ENCODE results near the gene CCDC15.
"Not testable (repeated sequence)": the region's sequence is repeated elsewhere in the genome, so short reads cannot be mapped to it uniquely, and the experiment has no call there.

CCDC15 gene

DNA sequence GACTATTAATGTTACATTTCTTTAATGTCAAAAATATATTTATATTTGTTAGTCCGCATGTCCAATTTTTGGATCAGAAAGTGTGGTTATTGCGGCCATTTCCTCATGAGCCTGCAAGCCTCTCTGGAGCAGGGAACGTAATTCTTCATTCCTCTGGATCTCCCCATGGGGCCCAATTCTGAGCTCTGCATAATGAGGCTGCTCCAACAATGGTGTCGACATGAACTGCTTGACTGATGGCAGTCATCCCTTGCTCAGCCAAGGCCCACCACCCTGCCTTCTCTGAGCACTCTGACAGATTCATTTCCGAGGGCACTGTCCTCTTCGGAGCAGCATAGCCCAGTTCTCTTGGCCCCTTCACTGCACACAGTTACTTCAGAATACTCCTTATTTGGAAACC, 15.0 kb upstream of the CCDC15 start:
- DNase-seq (ENCODE audit: low spot score) (no peak), FAIRE-seq (no peak)

DNA sequence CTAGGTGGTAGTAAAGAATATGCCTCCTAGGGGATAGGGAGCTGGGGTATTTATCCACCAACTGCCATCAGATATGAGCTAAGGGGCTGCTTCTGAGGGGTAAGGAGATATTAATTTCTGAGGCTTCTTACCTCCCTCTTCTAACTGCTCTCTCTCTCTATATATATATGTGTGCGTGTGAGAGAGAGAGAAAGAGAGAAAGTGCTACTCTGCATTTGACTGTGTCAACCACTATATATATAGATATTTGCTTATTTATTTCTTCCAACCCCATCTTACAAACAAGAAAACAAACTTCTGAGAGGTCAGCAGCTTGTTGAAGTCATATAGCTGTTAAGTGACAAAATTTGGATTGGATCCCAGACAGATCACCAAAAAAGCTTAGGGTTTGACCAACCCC, 12.3 kb upstream of the CCDC15 start:
- DNase-seq (ENCODE audit: low spot score) = no peak

DNA sequence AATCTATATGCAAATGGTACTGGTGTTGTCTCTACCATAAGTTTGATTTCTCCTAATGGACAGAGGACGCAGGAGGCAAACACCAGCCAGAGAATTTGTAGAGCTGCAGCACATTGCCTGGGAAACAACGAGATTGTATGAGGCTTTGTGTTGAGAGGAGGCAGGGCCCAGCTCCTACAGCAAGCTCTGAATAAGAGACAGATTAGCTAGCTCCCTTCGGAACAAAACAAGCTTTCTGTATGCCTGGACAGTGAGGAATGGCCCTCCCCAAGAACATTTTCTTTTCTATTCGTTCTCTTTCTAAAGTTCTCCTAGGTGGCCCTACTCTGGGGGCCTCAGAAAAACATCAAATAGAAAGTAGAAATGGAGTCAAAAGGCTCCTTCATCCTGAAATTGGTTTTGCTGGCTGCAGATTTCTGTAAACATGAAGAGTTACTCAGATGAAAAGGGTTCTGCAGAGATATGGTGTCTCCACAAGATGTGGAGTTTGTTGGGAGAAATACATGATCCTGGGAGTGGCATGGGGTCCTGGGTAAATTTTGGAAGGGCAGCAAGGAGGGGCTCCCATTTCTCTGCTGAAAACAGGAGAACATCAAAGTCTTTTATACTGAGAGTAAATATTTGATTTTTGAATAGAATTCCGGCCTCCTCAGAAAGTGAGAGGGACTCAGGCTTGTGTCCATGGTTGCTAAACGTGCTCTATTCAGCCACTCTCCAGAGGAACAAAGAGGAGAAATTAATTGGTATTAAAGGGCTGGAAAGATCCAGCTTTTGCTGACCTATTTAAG, 11.3 kb upstream of the CCDC15 start:
- DNase-seq (ENCODE audit: low spot score) = no peak
- FAIRE-seq = no peak

More for the DNA sequence above, 12.3 kb upstream of the CCDC15 start:
- FAIRE-seq = no peak

DNA sequence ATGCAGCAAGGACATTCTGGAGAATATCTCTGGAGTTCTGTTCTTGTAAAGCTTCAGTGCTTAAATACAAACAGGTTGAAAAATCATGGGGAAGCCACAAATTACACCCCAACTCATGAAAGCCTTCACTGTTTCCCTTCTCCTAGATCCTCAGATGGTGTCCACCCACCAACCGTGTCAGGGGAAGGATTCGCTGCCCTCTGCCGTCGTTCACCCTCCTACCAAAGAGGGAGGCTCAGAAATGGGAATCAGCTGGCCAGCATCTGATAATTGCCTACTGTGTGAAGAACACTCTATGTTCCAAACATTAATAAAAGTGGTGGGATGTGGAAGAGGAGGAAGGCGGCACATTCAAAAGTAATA, 10.8 kb upstream of the CCDC15 start:
- FAIRE-seq (no peak), DNase-seq (ENCODE audit: low spot score) (no peak)

DNA sequence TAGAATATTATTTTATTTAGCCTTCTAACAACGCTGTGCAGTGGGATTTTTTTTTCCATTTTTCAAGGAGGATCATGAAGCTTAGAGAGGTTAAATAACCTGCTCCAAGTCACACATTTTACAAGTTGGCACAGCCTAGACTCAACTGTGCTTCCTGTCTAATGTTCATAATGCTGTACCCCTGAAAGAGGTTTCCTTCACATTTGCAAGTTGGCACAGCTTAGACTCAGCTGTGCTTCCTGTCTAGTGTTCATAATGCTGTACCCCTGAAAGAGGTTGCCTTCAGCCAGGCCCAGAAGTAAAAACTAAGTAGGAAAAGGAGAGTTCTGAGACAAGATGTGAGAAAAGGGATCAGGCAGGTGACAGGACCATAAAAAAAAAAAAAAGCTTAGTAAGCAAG, 10.3 kb upstream of the CCDC15 start:
- no peak for FAIRE-seq
- no peak for DNase-seq (ENCODE audit: low spot score)

DNA sequence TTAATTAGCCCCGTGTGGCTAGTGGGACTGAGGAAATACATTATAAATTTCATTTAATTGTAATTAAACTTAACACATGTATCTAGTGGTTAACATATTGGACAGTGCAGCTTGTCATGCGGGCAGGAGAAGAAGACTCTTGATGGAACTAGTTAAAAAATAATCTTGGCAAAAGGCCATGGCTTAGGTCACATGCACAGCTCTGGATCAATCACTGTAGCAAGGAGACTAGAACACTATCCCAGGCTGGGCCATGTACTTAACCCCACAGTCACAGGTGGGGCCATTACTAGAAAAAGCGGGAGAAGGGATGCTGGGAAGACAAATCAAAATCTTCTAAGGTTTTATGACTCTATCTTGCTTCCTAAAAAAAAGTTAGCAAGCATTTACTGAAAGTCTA, 9.4 kb upstream of the CCDC15 start:
- DNase-seq (ENCODE audit: low spot score) (no peak), FAIRE-seq (no peak)

DNA sequence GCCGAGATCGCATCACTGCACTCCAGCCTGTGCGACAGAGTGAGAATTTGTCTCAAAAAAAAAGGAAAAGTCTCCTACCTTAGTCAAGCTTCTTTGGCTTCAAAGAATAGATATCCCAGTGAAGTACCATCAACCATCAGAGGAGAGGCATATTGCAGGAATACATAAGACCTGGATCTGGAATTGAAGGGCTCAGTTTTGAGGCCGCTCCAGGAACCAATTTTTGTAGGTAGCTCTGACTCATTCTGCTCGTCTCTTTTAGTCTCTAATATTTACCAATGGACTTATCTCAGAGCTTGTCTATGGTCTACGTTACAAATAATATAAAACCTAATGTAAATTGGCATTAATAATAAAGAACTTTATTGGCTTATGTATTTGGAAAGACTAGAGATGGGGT, 8.2 kb upstream of the CCDC15 start:
- no peak for FAIRE-seq
- no peak for DNase-seq (ENCODE audit: low spot score)

DNA sequence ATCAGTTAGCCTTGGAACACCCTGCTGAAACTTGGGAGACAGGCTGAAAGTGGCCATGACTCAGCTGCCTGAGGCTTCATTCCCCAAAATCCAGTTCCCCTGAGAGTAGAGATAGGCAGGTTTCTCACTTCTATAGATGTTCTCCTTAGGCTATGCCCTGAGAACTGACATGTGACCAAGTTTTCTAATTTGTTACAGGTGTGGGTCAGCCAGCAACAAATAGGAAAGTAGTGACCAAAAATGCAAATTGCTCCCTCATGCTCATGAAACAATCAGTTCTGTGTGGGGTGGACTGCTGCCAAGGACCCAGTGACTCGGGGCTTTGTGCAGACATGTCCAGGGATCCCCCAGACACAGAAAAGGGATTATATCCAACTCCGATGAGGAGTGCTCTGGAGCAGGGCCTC, 7.3 kb upstream of the CCDC15 start:
- FAIRE-seq (no peak), DNase-seq (ENCODE audit: low spot score) (no peak)

DNA sequence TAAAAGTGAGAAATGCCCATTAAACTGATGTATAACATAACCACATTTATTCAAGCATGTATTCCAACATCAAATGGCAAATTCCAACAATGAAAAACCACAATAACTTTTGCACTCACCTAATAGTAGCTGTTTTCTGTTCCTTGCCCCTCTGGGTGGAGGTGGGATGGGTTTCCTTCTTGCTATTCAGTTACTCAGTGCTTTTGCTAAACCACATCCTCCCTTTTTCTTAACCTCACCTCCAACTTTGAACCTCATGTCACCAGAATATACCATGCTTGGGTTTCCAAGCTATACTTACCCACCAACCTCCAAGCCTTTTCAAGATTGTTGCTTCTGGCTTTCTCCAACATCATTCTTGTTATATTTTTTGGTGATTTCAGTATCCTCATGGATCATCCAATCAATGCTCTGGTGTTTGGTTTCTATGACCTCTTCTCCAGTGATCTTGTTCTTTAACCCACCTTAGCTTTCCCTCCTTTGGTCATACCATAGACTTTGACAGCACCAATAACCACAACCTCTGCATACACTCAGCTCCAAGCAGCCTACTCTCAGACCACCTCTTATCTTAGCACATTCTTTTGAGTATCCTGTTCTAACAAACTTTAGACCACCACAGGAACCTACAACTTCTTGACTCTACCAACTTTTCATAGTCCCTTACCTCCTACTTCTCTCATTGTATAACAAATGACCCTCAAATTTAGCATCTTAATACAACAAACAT, 3.2 kb upstream of the CCDC15 start:
- no peak for FAIRE-seq
- DNase-seq (ENCODE audit: low spot score) = no peak

DNA sequence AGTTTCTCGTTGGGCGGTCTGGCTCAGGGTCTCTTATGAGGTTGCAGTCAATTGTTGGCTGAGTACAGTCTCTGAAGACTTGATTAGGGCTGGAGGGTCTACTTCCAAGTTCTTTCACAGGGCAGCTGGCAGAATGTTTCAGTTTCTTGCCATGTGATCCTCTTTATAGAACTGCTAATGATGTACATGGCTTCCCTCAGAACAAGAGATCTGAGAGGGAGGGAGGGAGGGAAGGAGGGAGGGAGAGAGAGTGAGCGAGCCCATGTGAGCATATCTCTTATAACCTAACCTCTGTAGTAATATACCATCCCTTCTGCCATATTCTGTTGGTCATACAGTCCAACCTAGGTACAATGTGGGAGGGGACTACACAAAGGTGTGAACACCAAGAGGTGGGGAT, 2.7 kb upstream of the CCDC15 start:
- DNase-seq (ENCODE audit: low spot score) (no peak), FAIRE-seq (no peak)

DNA sequence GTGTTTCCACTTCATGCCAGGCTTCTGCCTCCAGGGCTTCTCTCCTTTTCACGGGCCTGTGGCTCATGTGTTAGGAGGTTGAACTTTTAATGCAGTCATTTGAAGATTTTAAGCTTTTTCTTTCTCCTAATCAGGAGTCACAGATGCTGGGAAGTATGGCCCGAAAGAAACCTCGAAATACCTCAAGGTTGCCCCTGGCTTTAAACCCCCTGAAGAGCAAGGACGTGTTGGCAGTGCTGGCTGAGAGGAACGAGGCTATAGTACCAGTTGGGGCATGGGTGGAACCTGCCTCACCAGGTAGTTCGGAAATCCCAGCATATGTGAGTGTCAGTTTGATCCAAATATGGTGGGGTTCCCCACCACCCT, 571 bp downstream of the CCDC15 start:
- no peak for FAIRE-seq
- DNase-seq (ENCODE audit: low spot score) = no peak

DNA sequence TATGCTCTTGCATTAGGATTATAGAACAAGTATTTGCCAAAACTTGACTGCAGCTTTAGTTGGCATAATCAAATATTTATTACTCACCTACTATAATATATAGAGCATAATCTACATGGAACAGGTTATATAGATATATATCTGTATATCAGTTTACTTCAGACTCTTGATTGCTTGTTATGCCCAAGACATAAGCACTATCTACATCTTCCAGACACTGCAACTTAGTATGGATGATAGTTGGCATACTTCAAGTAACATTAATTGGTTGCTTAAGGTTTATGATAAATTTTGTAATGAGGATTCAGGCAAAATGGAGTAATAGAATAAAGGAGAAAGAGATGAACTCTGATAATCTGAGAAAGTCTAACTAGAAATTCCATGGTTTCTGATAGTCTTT, 1.0 kb downstream of the CCDC15 start:
- no peak for FAIRE-seq
- DNase-seq (ENCODE audit: low spot score) = no peak

DNA sequence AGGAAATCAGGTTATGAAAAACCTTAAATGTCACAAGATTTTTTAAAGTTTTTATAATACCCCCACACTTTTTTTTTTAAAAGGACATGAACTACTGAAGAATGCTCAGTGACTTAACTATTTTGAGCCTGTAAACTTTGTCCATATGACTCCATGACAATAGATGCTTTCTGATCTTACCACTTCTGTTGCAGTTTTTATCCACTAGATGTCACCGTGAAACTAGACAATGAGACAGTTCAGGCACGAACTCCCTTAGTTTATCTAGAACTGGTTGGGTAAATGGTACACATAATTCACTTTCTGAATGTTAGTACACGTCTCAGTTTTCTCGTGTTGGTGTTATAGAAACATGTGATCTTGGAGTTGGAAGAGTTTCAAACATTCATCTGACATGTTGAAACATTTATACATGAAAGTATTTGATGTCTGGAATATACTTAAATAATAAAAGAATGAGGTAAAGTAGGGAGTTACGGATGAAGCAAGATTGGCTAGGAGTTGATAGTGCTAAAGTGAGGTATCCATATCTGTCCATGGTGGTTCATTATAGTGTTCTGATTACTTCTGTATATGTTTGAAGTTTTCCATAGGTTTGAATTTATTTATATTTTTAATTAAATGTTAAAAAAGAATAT, 8.1 kb downstream of the CCDC15 start:
- FAIRE-seq = peak; percentile 81
- peak; percentile 64 for DNase-seq (ENCODE audit: low spot score)

DNA sequence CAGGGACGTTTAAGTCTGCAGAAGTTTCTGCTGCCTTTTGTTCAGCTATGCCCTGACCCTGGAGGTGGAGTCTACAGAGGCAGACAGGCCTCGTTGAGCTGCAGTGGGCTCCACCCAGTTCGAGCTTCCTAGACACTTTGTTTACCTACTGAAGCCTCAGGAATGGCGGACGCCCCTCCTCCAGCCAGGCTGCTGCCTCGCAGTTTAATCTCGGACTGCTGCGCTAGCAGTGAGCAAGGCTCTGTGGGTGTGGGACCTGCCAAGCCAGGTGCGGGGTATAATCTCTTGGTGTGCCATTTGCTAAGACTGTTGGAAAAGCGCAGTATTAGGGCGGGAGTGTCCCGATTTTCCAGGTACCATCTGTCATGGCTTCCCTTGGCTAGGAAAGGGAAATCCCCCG, 14.2 kb downstream of the CCDC15 start:
- not testable (repeated sequence) for FAIRE-seq; DNase-seq (ENCODE audit: low spot score)

DNA sequence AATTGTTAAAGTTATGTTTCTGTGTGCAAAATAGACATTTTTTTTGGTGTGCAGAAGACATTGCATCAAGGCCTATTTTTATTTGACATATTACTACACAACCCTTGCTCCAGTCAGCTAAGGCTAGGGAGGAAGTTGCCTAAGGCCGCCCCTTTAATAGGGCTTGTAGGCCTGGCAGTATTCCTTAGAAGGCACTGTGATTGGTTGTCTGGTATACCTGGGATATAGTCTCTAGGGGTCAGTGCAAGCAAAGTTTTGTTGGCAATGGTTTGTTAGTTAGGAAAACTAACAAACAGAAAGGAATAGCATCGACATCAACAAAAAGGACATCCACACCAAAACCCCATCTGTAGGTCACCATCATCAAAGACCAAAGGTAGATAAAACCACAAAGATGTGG, 16.9 kb downstream of the CCDC15 start:
- FAIRE-seq (no peak), DNase-seq (ENCODE audit: low spot score) (no peak)

DNA sequence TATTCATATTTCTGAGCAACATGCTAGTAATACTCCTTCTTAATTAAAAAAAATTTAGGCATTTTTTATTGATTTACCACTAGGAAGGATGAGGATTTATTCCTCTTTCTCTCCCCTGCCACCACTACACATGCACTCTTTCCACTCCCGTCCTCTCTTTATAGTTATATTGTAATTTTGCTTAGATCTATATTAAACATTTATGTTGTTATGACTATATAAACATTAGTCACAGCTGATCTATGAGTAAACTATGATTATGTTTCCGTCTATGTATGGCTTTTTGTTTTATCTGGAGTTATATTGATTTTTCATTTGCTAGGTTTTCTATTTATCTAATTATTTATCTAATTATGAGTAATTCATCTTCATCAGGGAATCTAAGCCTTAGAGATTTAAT, 17.8 kb downstream of the CCDC15 start:
- no peak for FAIRE-seq
- DNase-seq (ENCODE audit: low spot score) = no peak

DNA sequence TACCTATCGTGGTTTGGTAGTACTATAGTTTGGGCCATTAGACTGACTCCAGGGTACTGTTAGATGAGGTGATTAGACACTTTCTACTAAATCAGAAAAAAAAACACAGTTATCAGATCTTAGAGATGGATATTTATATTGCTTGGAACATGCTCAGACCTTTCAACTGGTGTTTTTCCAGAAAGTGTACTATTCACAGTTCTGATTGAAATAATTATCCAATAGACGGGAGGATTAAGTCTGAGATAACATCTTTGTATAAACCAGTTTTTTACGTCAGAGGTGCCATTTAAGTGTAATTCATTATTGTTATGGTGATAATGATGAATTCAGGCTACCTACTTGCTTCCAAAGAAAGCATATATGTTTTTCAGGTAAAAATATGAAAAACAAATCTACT, 22.5 kb downstream of the CCDC15 start:
- DNase-seq (ENCODE audit: low spot score) (no peak), FAIRE-seq (no peak)

DNA sequence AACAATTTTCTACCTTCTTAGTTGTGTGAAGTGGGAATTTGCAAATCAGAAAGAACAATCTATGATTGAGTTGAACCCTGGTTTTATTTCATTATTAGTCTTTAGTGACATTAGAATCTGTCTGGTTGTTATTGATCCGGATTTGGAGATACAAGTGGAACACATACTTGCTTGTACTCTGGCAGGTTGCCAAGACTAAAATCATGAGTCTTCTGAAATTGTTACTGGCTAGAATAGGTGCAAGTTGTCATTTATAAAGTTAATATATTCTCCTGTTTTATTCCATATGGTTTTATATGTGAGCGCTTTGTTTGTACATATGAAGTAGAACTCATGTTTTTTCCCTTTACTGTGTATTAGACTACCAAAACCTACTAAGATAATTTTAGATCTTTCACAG, 23.0 kb downstream of the CCDC15 start:
- FAIRE-seq (no peak), DNase-seq (ENCODE audit: low spot score) (no peak)

DNA sequence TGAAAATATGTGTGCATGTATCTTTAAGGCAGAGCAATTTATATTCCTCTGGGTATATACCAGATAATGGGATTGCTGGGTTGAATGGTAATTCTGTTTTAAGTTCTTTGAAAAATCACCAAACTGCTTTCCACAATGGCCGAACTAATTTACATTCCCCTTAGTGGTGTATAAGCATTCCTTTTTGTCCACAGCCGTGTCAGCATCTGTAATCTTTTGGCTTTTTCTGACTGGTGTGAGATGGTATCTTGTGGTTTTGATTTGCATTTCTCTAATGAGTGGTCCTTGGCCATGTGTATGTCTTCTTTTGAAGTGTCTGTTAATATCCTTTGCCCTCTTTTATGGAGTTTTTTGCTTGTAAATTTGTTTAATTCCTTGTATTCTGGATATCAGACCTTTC, 24.3 kb downstream of the CCDC15 start:
- no peak for DNase-seq (ENCODE audit: low spot score)
- FAIRE-seq = no peak

DNA sequence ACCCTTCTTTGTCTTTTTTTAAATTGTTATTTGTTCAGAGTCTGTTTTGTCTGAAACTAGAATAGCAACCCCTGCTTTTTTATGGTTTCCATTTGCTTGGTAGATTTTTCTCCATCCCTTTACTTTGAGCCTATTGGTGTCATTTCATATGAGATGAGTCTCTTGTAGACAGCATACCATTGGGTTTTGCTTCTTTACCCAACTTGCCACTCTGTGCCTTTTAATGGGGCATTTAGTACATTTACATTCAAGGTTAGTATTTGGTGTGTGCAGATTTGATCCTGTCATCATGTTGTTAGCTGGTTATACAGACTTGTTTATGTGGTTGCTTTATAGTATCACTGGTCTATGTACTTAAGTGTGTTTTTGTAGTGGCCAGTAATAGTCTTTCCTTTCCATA, 28.0 kb downstream of the CCDC15 start:
- FAIRE-seq = no peak
- DNase-seq (ENCODE audit: low spot score) = no peak

DNA sequence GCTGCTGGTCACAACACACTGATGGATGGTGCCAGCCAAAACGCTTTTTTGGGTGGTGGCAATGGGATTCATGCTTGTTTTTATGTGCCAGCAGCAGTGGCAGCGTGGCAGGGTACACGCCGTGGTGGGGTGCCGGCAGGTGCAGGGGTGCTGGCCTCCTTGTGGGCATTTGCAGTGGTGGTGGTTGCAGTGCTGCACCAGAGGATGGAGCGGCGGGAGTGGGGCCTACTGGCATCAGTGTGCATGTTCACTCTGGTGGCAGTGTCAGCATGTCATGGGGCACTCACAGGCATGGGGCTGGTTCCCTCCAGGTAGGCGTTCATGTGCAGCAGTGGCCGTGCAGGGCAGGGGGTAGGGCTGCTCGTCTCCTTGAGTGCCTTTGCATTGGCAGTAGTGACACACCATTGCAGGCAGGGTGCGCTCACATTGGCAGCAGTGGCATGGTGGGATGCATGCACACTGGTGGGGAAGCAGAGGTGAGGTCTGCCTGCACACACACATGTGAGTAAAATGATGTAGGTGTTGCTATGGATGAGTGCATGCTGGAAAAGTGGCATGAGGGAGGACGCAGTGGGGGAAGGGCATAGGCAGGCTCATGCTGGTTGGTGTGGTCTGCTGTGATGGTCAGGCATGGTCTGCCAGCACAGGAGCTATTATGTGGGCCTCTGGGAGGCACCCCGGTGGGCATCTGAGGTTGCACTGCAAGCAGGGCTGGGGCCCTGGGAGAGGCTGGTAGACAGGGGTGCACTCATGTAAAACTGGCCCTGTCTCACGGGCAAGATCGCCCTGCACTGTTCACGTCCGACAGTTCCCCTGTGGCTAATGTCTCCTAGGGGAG, 29.9 kb downstream of the CCDC15 start:
- FAIRE-seq (no peak), DNase-seq (ENCODE audit: low spot score) (no peak)

DNA sequence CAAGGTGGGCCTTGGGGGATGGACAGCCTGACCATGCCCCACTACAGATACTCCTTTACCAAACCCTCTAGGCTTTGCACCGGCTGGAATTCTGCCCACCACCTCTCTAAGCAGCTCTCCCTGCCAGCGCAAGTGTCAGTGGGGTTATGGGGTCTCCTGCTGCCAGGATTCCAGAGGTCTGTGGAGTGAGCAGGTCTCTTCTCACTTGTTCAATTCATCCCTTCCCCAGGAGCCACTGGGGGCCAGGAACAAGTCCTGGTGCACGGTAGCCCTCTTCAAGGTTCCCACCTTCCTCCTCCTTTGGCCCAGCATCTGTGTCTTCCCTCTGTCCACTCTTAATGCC, 30.5 kb downstream of the CCDC15 start:
- DNase-seq (ENCODE audit: low spot score) (no peak), FAIRE-seq (no peak)

All from RCC 7860 (cell line).